Activated effector memory CD4-positive, alpha-beta T cell treated with anti-CD3 and anti-CD28 coated beads, Interleukin-2, amount 50 U/mL, for 16 hours (primary cell): ENCODE measurements around the gene DAB2IP.

Experiments used
- DNase-seq: peaks from one replicate; pipeline ENCODE4 v3.0.0-alpha.2; 2020

DAB2IP gene

DNA sequence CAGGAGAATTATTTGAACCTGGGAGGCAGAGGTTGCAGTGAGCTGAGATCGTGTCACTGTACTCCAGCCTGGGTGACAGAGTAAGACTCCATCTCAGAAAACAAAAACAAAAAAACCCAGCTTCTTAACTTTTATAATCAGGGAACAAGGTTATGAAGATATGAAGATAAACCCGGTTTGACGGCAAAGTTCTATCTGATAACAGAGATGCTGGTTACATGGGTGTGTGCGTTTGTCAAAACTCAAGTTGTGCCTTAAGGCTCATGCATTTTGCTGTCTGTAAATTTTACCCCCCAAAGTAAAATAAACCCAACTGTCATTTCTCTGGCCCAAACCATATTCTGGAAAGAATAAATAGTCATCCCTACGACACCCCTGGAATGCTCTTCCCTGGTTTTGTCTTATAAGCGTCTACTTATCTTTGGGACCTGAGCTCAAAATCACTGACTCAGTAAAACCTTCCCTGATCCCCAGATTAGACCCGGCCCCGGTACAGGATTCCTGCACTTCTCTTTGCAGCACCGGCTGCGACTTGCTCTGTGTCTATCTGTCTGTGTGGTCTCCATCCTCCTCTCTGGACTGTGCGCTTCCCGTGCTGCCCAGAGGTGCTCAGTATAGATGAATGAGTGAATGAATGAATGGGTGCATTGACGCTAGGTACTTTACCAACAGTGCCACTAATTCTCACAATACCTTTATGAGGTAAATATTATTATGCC lies 172.2 kb downstream of the DAB2IP start:
- DNase-seq: peak; percentile 31

DNA sequence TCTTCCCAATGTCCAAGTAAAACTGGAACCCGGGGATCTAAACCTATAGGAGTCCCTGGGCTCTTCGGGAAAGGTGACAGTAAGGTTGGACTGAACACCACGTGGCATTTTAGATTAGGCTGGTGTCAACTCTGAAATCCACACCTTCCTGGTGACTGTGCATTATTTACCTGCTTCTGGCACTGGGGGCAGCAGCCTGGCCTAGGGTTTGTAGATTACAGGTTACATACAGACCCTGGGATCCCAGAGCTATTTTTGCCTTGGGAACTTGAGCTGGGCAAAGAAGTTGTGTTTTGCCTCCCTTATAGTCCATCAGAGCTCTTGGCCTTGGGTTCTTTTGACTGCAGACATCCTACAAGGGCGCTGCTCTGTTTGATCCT lies 173.2 kb downstream of the DAB2IP start:
- DNase-seq: peak; percentile 33

DNA sequence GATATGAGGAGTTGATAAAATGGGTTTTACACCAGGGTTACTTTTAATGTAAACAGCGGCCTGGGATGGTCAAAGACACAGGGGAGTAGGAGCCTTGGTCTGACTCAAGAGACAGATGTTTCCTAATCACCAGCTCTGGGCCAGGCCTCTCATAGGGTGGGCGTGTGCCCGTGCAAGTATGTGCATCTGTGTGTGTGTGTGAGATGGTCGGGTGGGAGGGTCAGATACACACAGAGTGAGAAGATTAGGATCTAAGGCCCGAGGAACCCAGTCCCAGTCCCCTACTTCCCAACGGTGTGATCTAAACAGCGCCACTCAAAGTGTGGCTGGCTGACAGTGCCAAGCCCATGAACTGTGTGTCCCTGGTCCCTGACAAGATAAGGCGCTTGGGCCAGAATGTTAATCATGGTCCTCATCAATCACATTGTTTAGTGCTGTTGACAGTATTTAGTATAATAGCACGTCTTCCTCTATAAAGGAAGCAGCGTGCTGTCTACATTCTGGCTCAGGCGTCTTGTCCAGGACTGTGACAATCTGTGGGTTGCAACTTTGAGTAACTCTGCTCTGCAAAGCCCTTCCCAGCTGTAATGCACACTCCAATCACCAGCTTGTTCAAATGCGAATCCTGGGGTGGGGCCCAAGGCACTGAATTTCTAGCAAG lies 173.7 kb downstream of the DAB2IP start:
- DNase-seq: peak; percentile 33

DNA sequence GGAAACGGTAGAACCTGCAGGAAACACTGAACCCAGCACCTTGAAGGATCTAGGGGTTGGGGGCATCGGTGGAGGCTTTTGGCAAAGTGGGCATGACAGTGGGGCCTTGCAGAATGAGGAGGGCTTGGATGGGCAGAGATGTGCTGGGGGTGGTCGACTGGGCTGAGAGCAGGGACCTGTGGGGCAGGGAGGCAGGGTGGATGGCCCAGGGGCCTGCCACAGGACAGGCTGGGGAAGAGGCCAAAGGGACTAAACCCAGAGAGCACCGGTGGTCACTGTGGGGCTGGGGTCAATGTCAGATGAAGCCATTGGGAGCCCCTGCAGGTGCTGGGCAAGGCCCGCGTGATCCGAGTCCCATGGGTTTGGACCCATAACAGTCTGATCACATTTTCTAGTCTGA lies 175.3 kb downstream of the DAB2IP start:
- DNase-seq: peak; percentile 53

DNA sequence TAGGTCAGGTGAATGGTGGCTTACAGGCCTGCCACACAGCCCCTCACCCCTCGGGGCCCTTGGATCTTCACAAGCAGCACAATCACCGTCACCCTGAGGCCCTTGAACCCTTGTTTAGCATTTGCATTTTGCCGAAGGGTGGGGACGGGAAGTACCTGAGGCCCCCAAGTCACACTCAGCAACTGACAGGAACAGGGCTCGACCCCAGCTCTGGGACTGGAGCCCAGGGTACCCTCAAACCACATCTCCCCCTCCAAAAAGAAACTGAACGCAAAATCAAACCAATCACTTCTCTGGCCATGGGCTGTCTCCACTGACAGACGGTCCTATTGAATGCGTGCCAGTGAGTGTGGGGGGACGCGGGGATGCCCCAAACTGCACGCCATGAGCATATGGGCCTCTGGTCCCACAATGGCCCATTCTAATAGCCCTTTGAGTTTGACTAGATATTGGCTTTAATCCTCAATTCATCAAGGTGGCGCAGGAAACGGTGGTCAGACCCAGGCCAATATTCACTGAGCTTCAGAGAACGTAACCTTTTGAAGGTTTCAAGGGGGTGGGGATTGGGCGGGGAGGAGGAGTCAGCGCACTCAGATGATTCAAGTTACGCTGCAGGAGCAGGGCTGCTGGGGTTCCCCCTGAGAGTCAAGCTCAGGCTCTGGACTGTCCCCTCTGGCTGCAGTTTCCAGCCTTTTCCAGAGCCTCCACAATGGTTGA lies 176.0 kb downstream of the DAB2IP start:
- DNase-seq: peak; percentile 48

DNA sequence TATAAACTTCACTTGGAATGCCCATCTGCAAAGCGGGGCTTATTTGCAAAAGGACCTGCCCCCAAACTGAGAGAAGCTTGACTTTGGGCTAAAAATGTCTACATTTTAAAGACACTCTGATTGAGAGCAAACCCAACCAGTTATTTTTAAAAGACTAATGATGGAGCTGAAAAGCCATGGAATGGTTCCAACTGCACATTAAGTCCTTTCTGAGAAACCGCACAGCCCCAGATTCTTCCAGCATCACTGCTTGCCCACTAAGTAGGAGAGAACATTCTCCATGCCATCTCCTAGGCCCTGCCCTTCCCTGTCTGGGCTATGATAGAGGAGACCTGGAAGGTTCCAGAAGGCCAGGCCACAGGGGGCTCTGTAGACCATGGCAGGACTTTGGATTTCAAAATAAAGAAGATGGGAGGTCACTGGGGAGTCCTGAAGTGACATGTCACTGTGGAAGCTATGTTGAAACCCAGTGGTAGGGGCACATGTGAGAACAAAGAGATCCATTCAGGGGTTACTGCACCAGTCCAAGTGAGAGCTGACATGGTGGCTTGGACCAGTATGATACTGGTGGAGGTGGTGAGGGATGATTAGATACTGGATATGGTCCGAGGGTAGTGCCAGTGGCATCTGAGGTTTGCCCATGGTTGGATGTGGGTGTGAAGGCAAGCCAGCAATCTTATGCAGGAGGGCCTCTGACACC lies 179.2 kb downstream of the DAB2IP start:
- DNase-seq: no peak

DNA sequence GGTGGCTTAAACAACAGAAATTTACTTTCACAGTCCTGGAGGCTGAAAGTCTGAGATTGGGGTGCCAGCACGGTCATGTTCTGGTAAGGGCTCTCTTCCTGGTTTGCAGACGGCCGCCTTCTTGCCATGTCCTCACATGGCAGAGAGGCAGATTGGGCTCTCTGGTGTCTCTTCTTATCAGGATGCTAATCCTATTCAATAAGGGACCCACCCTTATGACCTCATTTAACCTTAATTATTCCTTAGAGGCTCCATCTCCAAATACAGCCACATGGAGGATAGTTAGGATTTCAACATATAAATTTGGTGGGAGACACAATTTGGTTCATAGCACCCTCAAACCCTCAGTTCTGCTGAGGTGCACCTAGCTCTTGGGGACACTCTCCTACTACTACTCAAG lies 180.4 kb downstream of the DAB2IP start:
- DNase-seq: no peak

DNA sequence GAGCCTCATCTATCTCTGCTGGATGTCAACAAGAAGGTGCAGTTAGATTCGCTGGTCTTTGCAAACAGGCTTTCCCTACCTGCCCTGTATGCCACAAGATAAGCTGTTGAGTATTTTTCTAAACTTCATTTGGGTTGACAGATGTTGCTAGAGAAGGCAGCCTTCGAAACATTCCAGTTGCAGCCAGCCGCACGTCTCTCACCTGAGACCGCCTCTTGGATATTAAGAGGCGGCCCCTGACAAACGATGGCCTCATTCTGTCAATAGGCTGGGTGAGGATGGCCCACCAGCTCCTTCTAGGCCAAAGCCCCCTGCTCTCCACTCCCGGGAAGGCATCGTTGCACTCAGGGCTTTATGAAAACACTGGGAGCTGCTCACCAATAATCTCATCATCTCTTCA lies 181.6 kb downstream of the DAB2IP start:
- no peak for DNase-seq
